ENCODE measurements around the gene EVL.

The EVL gene

GRCh38 chr14:100143523-100143922 lies 78.3 kb downstream of the EVL start:
- no peaks in the 10 kb centered on the region for H3K9me3 Mint-ChIP-seq
- H3K27me3 Mint-ChIP-seq (ENCODE audit: low read depth) = no peaks in the 10 kb centered on the region
- no peak for TF ChIP-seq CTCF (IDR thresholded peaks at IDR 0.05; ENCODE audit: unreplicated experiment in 3 of 3)
- no peak overlapping the region for H3K4me3 Mint-ChIP-seq
- H3K27ac Mint-ChIP-seq = no peak overlapping the region
- peaks cover 3% of the 10 kb centered on the region for H3K36me3 Mint-ChIP-seq (ENCODE audit: low read depth)
- peaks cover 13% of the 10 kb centered on the region for H3K4me1 Mint-ChIP-seq

- no peak overlapping the region for H3K4me3 Mint-ChIP-seq
- no peaks in the 10 kb centered on the region for H3K27me3 Mint-ChIP-seq (ENCODE audit: low read depth)
- H3K9me3 Mint-ChIP-seq = no peaks in the 10 kb centered on the region
- no peak for TF ChIP-seq CTCF (IDR thresholded peaks at IDR 0.05; ENCODE audit: unreplicated experiment in 3 of 3)
- peaks cover 3% of the 10 kb centered on the region for H3K36me3 Mint-ChIP-seq (ENCODE audit: low read depth)
- H3K27ac Mint-ChIP-seq = no peak overlapping the region
- peaks cover 13% of the 10 kb centered on the region for H3K4me1 Mint-ChIP-seq
These were observed 78.7 kb downstream of the EVL start for GRCh38 chr14:100143934-100144333.

- no peak for TF ChIP-seq CTCF (IDR thresholded peaks at IDR 0.05; ENCODE audit: unreplicated experiment in 3 of 3)
- no peak overlapping the region for H3K27ac Mint-ChIP-seq
- peaks cover 13% of the 10 kb centered on the region for H3K4me1 Mint-ChIP-seq
These were observed 79.4 kb downstream of the EVL start for GRCh38 chr14:100144645-100144995.

GRCh38 chr14:100144996-100145646 lies 79.9 kb downstream of the EVL start:
- Mint-ChIP-seq H3K36me3 (ENCODE audit: low read depth) (no peaks in the 10 kb centered on the region), H3K4me1 (peaks cover 13% of the 10 kb centered on the region)
- no peak for TF ChIP-seq CTCF (IDR thresholded peaks at IDR 0.05; ENCODE audit: unreplicated experiment in 3 of 3)

More at GRCh38 chr14:100144645-100144995, 79.4 kb downstream of the EVL start:
- Mint-ChIP-seq H3K4me3 (no peak overlapping the region), H3K36me3 (ENCODE audit: low read depth) (peaks cover 1% of the 10 kb centered on the region), H3K27me3 (ENCODE audit: low read depth) (no peaks in the 10 kb centered on the region), H3K9me3 (no peaks in the 10 kb centered on the region)

DNA sequence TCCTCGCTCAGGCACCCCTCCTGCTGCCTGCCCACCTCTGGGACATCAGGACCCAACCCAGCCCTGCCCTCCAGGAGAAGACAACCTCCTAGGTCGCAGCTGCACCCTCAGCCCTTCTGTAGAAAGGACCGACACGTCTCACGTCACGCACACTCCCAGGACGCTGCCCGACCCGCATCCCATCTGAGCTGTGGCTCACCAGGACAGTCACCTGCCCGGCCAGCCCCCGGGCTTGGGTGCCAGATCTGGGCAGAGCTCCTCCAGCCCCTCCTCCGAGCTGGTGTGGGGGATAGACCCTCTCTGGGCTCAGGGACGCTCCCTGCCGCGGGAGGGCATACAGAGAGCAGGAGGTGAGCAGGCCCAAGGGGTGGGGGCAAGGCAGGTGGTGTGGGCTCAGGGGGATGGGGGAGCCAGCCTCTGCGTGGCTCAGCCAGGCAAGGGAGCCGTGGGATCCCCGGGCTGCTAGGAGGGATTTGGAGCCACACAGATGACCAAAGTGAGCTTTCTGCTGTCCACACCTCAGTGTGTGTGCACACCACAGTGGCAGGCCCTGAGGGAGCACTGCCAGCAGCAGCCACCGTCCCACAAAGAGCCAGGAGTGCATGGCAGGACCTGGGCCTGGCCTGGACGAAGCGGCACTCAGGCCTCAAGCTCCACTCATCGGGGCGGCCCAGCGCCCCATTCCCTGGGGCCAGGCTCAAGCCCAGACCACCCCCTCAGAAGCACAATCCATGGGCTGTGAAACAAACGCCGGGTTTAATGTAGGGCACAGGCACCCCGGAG lies 80.7 kb downstream of the EVL start:
- Mint-ChIP-seq H3K4me3 (no peak overlapping the region), H3K4me1 (peaks cover 7% of the 10 kb centered on the region), H3K27me3 (ENCODE audit: low read depth) (no peaks in the 10 kb centered on the region), H3K9me3 (no peaks in the 10 kb centered on the region), H3K27ac (no peak overlapping the region), H3K36me3 (ENCODE audit: low read depth) (no peaks in the 10 kb centered on the region)
- TF ChIP-seq CTCF (IDR thresholded peaks at IDR 0.05; ENCODE audit: unreplicated experiment in 3 of 3) = no peak

More at GRCh38 chr14:100144996-100145646, 79.9 kb downstream of the EVL start:
- no peaks in the 10 kb centered on the region for H3K9me3 Mint-ChIP-seq
- no peak overlapping the region for H3K4me3 Mint-ChIP-seq
- no peak overlapping the region for H3K27ac Mint-ChIP-seq
- no peaks in the 10 kb centered on the region for H3K27me3 Mint-ChIP-seq (ENCODE audit: low read depth)

Data from nephron (organoid).